ENCODE results near the gene ADGRB2.

Gene ADGRB2

GRCh38 chr1:31699341-31699891, 64.7 kb downstream of the ADGRB2 start:
- DNase-seq (ENCODE audit: extremely low read depth, low read depth): no peak
- H3K4me3 ChIP-seq (replicated peaks; ENCODE audit: low read depth, low read length): no peak overlapping the region
- TF ChIP-seq CTCF (IDR thresholded peaks at IDR 0.05; ENCODE audit: low read depth, low read length, missing control alignments): no peak

GRCh38 chr1:31697369-31697984, 66.7 kb downstream of the ADGRB2 start:
- H3K4me3 ChIP-seq (replicated peaks; ENCODE audit: low read depth, low read length): no peak overlapping the region
- no peak for TF ChIP-seq CTCF (IDR thresholded peaks at IDR 0.05; ENCODE audit: low read depth, low read length, missing control alignments)
- DNase-seq (ENCODE audit: extremely low read depth, low read depth): no peak

- no peak for TF ChIP-seq CTCF (IDR thresholded peaks at IDR 0.05; ENCODE audit: low read depth, low read length, missing control alignments)
- no peak for DNase-seq (ENCODE audit: extremely low read depth, low read depth)
- no peak overlapping the region for H3K4me3 ChIP-seq (replicated peaks; ENCODE audit: low read depth, low read length)
Measured at GRCh38 chr1:31696242-31696641, 67.9 kb downstream of the ADGRB2 start.

GRCh38 chr1:31695327-31695726, 68.8 kb downstream of the ADGRB2 start:
- DNase-seq (ENCODE audit: extremely low read depth, low read depth): no peak
- H3K4me3 ChIP-seq (replicated peaks; ENCODE audit: low read depth, low read length): no peak overlapping the region

GRCh38 chr1:31694964-31695313, 69.2 kb downstream of the ADGRB2 start:
- DNase-seq (ENCODE audit: extremely low read depth, low read depth): no peak
- no peak for TF ChIP-seq CTCF (IDR thresholded peaks at IDR 0.05; ENCODE audit: low read depth, low read length, missing control alignments)

More at GRCh38 chr1:31695327-31695726, 68.8 kb downstream of the ADGRB2 start:
- no peak for TF ChIP-seq CTCF (IDR thresholded peaks at IDR 0.05; ENCODE audit: low read depth, low read length, missing control alignments)

GRCh38 chr1:31694069-31694963, 69.8 kb downstream of the ADGRB2 start:
- no peak for DNase-seq (ENCODE audit: extremely low read depth, low read depth)
- H3K4me3 ChIP-seq (replicated peaks; ENCODE audit: low read depth, low read length): no peak overlapping the region
- no peak for TF ChIP-seq CTCF (IDR thresholded peaks at IDR 0.05; ENCODE audit: low read depth, low read length, missing control alignments)

More at GRCh38 chr1:31694964-31695313, 69.2 kb downstream of the ADGRB2 start:
- H3K4me3 ChIP-seq (replicated peaks; ENCODE audit: low read depth, low read length): no peak overlapping the region

Data from HFF-Myc (cell line).